SK-N-SH (cell line): ENCODE results near the gene MAP3K12. TPM values are rescaled to one million over a fixed set of nuclear protein-coding genes. Genes with fewer than 3 reads are reported as not detected.
"Not testable (repeated sequence)": the region's sequence is repeated elsewhere in the genome, so short reads cannot be mapped to it uniquely, and the experiment has no call there.

Experiments used
- CTCF ChIA-PET: fragments of 300-600, 350-600 bp; formaldehyde crosslinking; extraction: SDS; loops from one replicate; lab custom pipeline; 2021; lab: Yijun Ruan, JAX
- POLR2A ChIA-PET: fragments of 350-600 bp; sonication (Branson Sonifier 250); formaldehyde crosslinking; extraction: SDS; loops from one replicate; lab custom pipeline; 2020; ENCODE audit warnings: antibody characterized with exemption, inconsistent platforms; lab: Yijun Ruan, JAX
- DNase-seq: peaks from one replicate; pipeline ENCODE4 v3.0.0; 2012
- H2AFZ ChIP-seq: fragments of 200-600 bp; sonication (generic); 2 replicates; pipeline ENCODE4 v1.8.1; 2016; ENCODE audit warnings: antibody characterized with exemption, mild to moderate bottlenecking, low read depth
- H3F3A ChIP-seq: fragments of 200-600 bp; sonication (generic); replicated peaks from 2 replicates; pipeline ENCODE3; 2016; ENCODE audit warnings: antibody characterized with exemption, mild to moderate bottlenecking; ENCODE audit not compliant: insufficient read depth
- H3K27ac ChIP-seq, 2 experiments: fragments of 200-500 bp in 1 of 2; fragments of 200-600 bp in 1 of 2; sonication (Bioruptor generic) in 1 of 2; sonication (generic), shearing (Covaris generic) in 1 of 2; 2 replicates each; pipeline versions ENCODE4 v1.5.1 to v1.6.1; 2014 to 2016; ENCODE audit warnings: low read depth in 2 of 2, inconsistent platforms in 1 of 2, low read length in 1 of 2, mild to moderate bottlenecking in 1 of 2, mixed read lengths in 1 of 2
- H3K27me3 ChIP-seq: fragments of 200-600 bp; sonication (generic), shearing (Covaris generic); 2 replicates; pipeline ENCODE4 v1.6.1; 2016; ENCODE audit warnings: mixed run types; ENCODE audit not compliant: insufficient read depth
- H3K36me3 ChIP-seq, 2 experiments: fragments of 200-500 bp in 1 of 2; fragments of 200-600 bp in 1 of 2; sonication (Bioruptor generic) in 1 of 2; sonication (generic) in 1 of 2; replicated peaks in 1 of 2; 2 replicates each; pipeline versions ENCODE3 to v1.5.1; 2014 to 2016; ENCODE audit warnings: low read length in 1 of 2, mild to moderate bottlenecking in 1 of 2; ENCODE audit not compliant: insufficient read depth in 2 of 2, control insufficient read depth in 1 of 2
- H3K4me1 ChIP-seq, 2 experiments: fragments of 200-500 bp in 1 of 2; fragments of 200-600 bp in 1 of 2; sonication (Bioruptor generic) in 1 of 2; sonication (generic), shearing (Covaris generic) in 1 of 2; 2 replicates each; pipeline versions ENCODE4 v1.5.1 to v1.6.1; 2014 to 2016; ENCODE audit warnings: low read depth in 1 of 2, low read length in 1 of 2, mixed run types in 1 of 2; ENCODE audit not compliant: insufficient read depth in 2 of 2, control insufficient read depth in 1 of 2
- H3K4me2 ChIP-seq: fragments of 200-600 bp; sonication (generic), shearing (Covaris generic); 2 replicates; pipeline ENCODE4 v1.6.1; 2017; ENCODE audit warnings: mixed run types
- H3K4me3 ChIP-seq, 2 experiments: fragments of 200-500 bp in 1 of 2; fragments of 200-600 bp in 1 of 2; sonication (Bioruptor generic) in 1 of 2; sonication (generic), shearing (Covaris generic) in 1 of 2; 2 replicates each; pipeline versions ENCODE4 v1.5.1 to v1.8.1; 2014 to 2016; ENCODE audit warnings: low read depth in 2 of 2, inconsistent platforms in 1 of 2, low read length in 1 of 2, mild to moderate bottlenecking in 1 of 2, mixed read lengths in 1 of 2, moderate library complexity in 1 of 2
- H3K79me2 ChIP-seq: fragments of 200-600 bp; sonication (generic); 2 replicates; pipeline ENCODE4 v1.8.1; 2017; ENCODE audit warnings: mild to moderate bottlenecking; ENCODE audit not compliant: insufficient read depth
- H3K9ac ChIP-seq: fragments of 200-600 bp; sonication (generic); 2 replicates; pipeline ENCODE4 v1.6.1; 2017; ENCODE audit warnings: mixed run types
- H3K9me2 ChIP-seq: fragments of 200-600 bp; sonication (generic); 2 replicates; pipeline ENCODE4 v1.6.1; 2017; ENCODE audit warnings: mixed run types
- H3K9me3 ChIP-seq: fragments of 200-600 bp; sonication (generic); 2 replicates; pipeline ENCODE4 v1.6.1; 2017; ENCODE audit warnings: mixed run types, mild to moderate bottlenecking, moderate library complexity
- H4K20me1 ChIP-seq: fragments of 200-600 bp; sonication (generic); 2 replicates; pipeline ENCODE4 v1.6.1; 2017; ENCODE audit warnings: mild to moderate bottlenecking, mixed run types; ENCODE audit not compliant: insufficient read depth
- CHD2 ChIP-seq: fragments of 150-350 bp; IDR thresholded peaks from 2 replicates; pipeline ENCODE4 v1.6.1; 2018; ENCODE audit warnings: low read length; ENCODE audit not compliant: partially characterized antibody
- ELF1 ChIP-seq: IDR thresholded peaks from 2 replicates; pipeline ENCODE4 v1.4.0; 2012
- FOSL2 ChIP-seq: IDR thresholded peaks from 2 replicates; pipeline ENCODE4 v1.4.0; 2012; ENCODE audit warnings: low read depth, mild to moderate bottlenecking, moderate library complexity, borderline replicate concordance
- GABPA ChIP-seq: IDR thresholded peaks from 2 replicates; pipeline ENCODE4 v1.4.0; 2012; ENCODE audit warnings: low read depth, mild to moderate bottlenecking
- MAX ChIP-seq: IDR thresholded peaks from 2 replicates; pipeline ENCODE4 v1.4.0; 2012; ENCODE audit warnings: low read depth
- MXI1 ChIP-seq: IDR thresholded peaks from 2 replicates; pipeline ENCODE4 v1.6.1; 2012; ENCODE audit warnings: mild to moderate bottlenecking, low read depth, low read length, improper control_type of control experiment
- POLR2AphosphoS5 ChIP-seq: IDR thresholded peaks from 2 replicates; pipeline ENCODE4 v1.6.1; 2012; ENCODE audit warnings: low read depth, low read length
- RCOR1 ChIP-seq: fragments of 150-350 bp; IDR thresholded peaks from 2 replicates; pipeline ENCODE4 v1.6.1; 2017; ENCODE audit warnings: antibody characterized with exemption, low read length
- SIN3A ChIP-seq: IDR thresholded peaks from 2 replicates; pipeline ENCODE4 v1.6.1; 2012; ENCODE audit warnings: low read depth, mild to moderate bottlenecking, low read length, moderate library complexity, borderline replicate concordance
- TAF1 ChIP-seq: IDR thresholded peaks from 2 replicates; pipeline ENCODE4 v1.6.1; 2012; ENCODE audit warnings: low read depth, mild to moderate bottlenecking, low read length, moderate library complexity, borderline replicate concordance
- TCF12 ChIP-seq: IDR thresholded peaks from 2 replicates; pipeline ENCODE4 v1.4.0; 2012
- USF1 ChIP-seq: IDR thresholded peaks from 2 replicates; pipeline ENCODE4 v1.4.0; 2012; ENCODE audit warnings: low read depth, borderline replicate concordance
- USF2 ChIP-seq: fragments of 150-350 bp; IDR thresholded peaks from 2 replicates; pipeline ENCODE4 v1.6.1; 2017; ENCODE audit warnings: antibody characterized with exemption, low read length, low read depth, borderline replicate concordance
- YY1 ChIP-seq: IDR thresholded peaks from 2 replicates; pipeline ENCODE4 v1.4.0; 2012; ENCODE audit warnings: low read depth, mild to moderate bottlenecking
- WGBS: methylation state at CpG from one replicate; pipeline ENCODE4 v1.1.6; 2017; ENCODE audit warnings: low lambda C conversion rate; 5-methylcytosine and 5-hydroxymethylcytosine counted together
- polyA plus RNA-seq, 3 experiments: library from polyadenylated mRNA; depleted of rRNA; stranded (reverse); fragments of >200 nt; gene quantifications; 2 replicates each; pipeline ENCODE4 v1.2.3, GENCODE V29; 2012
- TF ChIP-seq, protein P1 (sequence below): IDR thresholded peaks from 2 replicates; pipeline ENCODE4 v1.4.0; 2012; ENCODE audit warnings: low read depth, borderline replicate concordance
- TF ChIP-seq, protein P2 (sequence below): IDR thresholded peaks from 2 replicates; pipeline ENCODE4; 2012

MAP3K12 gene
- polyA plus RNA-seq, 1 of the 3 experiments (the other 2 are of a cell fraction), result 57.6 TPM

DNA sequence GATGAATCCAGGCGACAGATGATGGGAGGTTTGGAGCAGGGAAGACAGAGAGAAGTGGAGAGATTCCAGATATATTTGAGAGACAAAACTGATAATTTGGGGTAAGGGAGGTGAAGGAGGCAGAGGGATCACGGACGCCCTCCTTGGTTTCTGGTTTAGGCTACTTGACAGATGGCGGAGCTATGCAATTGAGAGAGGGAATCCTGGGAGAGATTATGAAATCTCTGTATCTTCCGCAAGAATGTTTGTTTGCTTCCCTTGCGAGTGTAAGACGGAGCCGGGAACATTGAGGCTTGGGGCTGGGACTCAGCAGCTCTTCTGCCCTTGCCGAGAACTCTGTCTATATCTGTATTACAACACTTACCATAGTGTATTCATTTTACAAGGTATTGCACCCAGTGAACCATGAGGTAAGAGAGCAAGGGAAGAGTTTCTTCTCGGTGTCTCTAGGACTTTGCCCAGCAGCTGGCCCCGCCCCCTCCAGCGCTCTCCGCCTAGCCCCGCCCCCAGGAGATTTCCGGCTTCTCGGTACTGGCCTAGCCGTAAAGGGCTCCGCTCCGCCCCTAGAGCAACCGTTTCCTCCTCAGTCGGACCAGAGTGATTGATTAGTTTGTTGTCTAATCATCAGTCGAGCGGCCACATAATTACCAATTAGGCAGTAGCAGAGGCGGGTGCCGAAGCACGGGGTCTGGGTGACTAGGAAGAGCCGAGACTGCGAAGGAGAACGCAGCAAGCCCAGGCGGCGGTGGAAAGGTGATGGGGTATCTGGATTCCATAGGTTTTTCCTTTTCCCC, 58.0 kb downstream of the MAP3K12 start, which contains the start of gene PRR13:
PRR13 (plus strand) TSS at position 695 of the 794 bp plus-strand sequence. CDS start 981 bp downstream, outside the sequence.
- H3K4me2 ChIP-seq, result peak within 1 kb of the TSS; percentile 88
- H4K20me1 ChIP-seq, result no peaks in the 10 kb centered on the region
- CTCF ChIA-PET, result interaction anchor here (0.7 to 2.7 kb wide), 10 partner anchors 10 to 120 kb away, joined by 3 to 14 read pairs (median 4); partner anchors contain the start of gene AAAS

DNA sequence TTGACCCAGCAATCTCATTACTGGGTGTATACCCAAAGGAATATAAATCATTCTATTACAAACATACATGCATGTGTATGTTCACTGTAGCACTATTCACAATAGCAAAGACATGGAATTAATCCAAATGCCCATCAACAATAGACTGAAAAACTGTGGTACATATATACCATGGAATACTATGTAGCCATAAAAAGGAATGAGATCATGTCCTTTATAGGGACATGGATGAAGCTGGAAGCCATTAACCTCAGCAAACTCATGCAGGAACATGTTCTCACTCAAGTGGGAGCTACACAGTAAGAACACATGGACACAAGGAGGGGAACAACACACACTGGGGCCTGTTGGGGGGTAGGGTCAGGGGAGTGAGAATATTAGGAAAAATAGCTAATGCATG, 59.7 kb downstream of the MAP3K12 start:
- H3K4me1 ChIP-seq, H3K27me3 ChIP-seq, H3K4me2 ChIP-seq, H3K9me2 ChIP-seq, H3K9me3 ChIP-seq, H3K9ac ChIP-seq, H2AFZ ChIP-seq, DNase-seq, H3K36me3 ChIP-seq, H3K4me3 ChIP-seq, H4K20me1 ChIP-seq, H3K27ac ChIP-seq: not testable (repeated sequence)
- ChIA-PET CTCF (interaction anchor here (0.7 to 2.7 kb wide), 5 partner anchors 14 to 118 kb away, joined by 3 to 14 read pairs (median 4); partner anchors contain the start of gene AAAS), POLR2A (interaction anchor here (1.4 kb wide), 1 partner anchor 115 kb away, joined by 5 read pairs; no protein-coding TSS in a partner anchor)
- Histone ChIP-seq H3K79me2 (peaks cover 30% of the 10 kb centered on the region), H3F3A (peaks cover 11% of the 10 kb centered on the region)

More for the DNA sequence above, 58.0 kb downstream of the MAP3K12 start, which contains the start of gene PRR13:
- TF ChIP-seq YY1 (peak; percentile 75), SIN3A (0 out of 2 replicates have a peak, but pooled peaks have one; percentile 45), FOSL2 (no peak), USF1 (peak; percentile 55; the same call in 1 of the 2 replicates), GABPA (peak; percentile 32; the same call in 1 of the 2 replicates), TAF1 (peak; percentile 57), ELF1 (peak; percentile 77; the same call in 1 of the 2 replicates), RCOR1 (no peak), POLR2AphosphoS5 (peak; percentile 98), TCF12 (0 out of 2 replicates have a peak, but pooled peaks have one; percentile 18), MAX (peak; percentile 61; the same call in 1 of the 2 replicates), CHD2 (peak; percentile 31), USF2 (no peak), MXI1 (peak; percentile 55; the same call in 1 of the 2 replicates)
- TF ChIP-seq, protein P1, sequence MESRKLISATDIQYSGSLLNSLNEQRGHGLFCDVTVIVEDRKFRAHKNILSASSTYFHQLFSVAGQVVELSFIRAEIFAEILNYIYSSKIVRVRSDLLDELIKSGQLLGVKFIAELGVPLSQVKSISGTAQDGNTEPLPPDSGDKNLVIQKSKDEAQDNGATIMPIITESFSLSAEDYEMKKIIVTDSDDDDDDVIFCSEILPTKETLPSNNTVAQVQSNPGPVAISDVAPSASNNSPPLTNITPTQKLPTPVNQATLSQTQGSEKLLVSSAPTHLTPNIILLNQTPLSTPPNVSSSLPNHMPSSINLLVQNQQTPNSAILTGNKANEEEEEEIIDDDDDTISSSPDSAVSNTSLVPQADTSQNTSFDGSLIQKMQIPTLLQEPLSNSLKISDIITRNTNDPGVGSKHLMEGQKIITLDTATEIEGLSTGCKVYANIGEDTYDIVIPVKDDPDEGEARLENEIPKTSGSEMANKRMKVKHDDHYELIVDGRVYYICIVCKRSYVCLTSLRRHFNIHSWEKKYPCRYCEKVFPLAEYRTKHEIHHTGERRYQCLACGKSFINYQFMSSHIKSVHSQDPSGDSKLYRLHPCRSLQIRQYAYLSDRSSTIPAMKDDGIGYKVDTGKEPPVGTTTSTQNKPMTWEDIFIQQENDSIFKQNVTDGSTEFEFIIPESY, result no peak
- TF ChIP-seq, protein P2, sequence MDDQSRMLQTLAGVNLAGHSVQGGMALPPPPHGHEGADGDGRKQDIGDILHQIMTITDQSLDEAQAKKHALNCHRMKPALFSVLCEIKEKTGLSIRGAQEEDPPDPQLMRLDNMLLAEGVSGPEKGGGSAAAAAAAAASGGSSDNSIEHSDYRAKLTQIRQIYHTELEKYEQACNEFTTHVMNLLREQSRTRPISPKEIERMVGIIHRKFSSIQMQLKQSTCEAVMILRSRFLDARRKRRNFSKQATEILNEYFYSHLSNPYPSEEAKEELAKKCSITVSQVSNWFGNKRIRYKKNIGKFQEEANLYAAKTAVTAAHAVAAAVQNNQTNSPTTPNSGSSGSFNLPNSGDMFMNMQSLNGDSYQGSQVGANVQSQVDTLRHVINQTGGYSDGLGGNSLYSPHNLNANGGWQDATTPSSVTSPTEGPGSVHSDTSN, result peak; percentile 97
- Histone ChIP-seq H3K9me3 (no peaks in the 10 kb centered on the region), H3K27ac (peak within 1 kb of the TSS; percentile 89 to 92), H2AFZ (peak within 1 kb of the TSS; percentile 91), H3K27me3 (no peaks in the 10 kb centered on the region), H3K36me3 (peaks cover 11 to 17% of the 10 kb centered on the region in 2 experiments), H3K4me3 (peak within 1 kb of the TSS; percentile 65 to 72), H3K9me2 (no peaks in the 10 kb centered on the region), H3K4me1 (peaks cover 0 to 7% of the 10 kb centered on the region in 2 experiments; a peak in 1 of 4 replicates), H3K9ac (peak within 1 kb of the TSS; percentile 71), H3K79me2 (peaks cover 34% of the 10 kb centered on the region), H3F3A (peaks cover 11% of the 10 kb centered on the region)
- POLR2A ChIA-PET, result interaction anchor here (1.3 to 1.4 kb wide), 5 partner anchors 60 to 120 kb away, joined by 5 to 13 read pairs (median 7); partner anchors contain the start of genes AAAS and TARBP2
- DNase-seq, result peak; percentile 93
- 2% methylated on average over 31 of the region's 31 CpGs for WGBS
